VCaP (cell line): Measurements from ENCODE around the gene TANC2.
"Not testable (repeated sequence)": the region's sequence is repeated elsewhere in the genome, so short reads cannot be mapped to it uniquely, and the experiment has no call there.

Experiments
- H3K27ac ChIP-seq: fragments of 450-650 bp; 2 replicates; pipeline ENCODE4 v1.5.1; 2017
- CTCF ChIP-seq: fragments of 450-650 bp; conservative IDR thresholded peaks from 2 replicates; pipeline ENCODE4 v1.5.1; 2017; ENCODE audit warnings: mild to moderate bottlenecking, moderate library complexity

Gene TANC2

GRCh38 chr17:62974788-62975187 is 8.8 kb downstream of the TANC2 start:
- no peak overlapping the region for H3K27ac ChIP-seq

GRCh38 chr17:62975206-62975605 is 9.2 kb downstream of the TANC2 start:
- no peak for TF ChIP-seq CTCF
- H3K27ac ChIP-seq = no peak overlapping the region

More at GRCh38 chr17:62974788-62975187, 8.8 kb downstream of the TANC2 start:
- TF ChIP-seq CTCF = no peak

GRCh38 chr17:62976643-62977231 is 10.7 kb downstream of the TANC2 start:
- H3K27ac ChIP-seq = not testable (repeated sequence)

GRCh38 chr17:62980842-62981241 is 14.8 kb downstream of the TANC2 start:
- no peak for TF ChIP-seq CTCF
- no peak overlapping the region for H3K27ac ChIP-seq

GRCh38 chr17:62981933-62982332 is 15.9 kb downstream of the TANC2 start:
- TF ChIP-seq CTCF = no peak
- H3K27ac ChIP-seq = no peak overlapping the region

GRCh38 chr17:62984801-62985200 is 18.8 kb downstream of the TANC2 start:
- no peak overlapping the region for H3K27ac ChIP-seq
- no peak for TF ChIP-seq CTCF

- no peak for TF ChIP-seq CTCF
- H3K27ac ChIP-seq = no peak overlapping the region
Observed at GRCh38 chr17:62986549-62986948, 20.5 kb downstream of the TANC2 start.

GRCh38 chr17:62987136-62987535 is 21.1 kb downstream of the TANC2 start:
- no peak overlapping the region for H3K27ac ChIP-seq
- TF ChIP-seq CTCF = 0 out of 2 replicates have a peak, but pooled peaks have one; percentile 9
